SK-N-SH treated with all-trans-retinoic acid at 6 μM for 48 hours (cell line): ENCODE data around the gene SMARCAL1.
A peak's percentile ranks its signal among the peaks of the same experiment; 100 is the strongest.

Source experiments
- ATAC-seq: fragments of 200-7000 bp; cut with Tn5 transposase; 3 replicates; pipeline ENCODE4 v1.9.1; 2020; ENCODE audit warnings: mild to moderate bottlenecking, moderate library complexity
- ARNTL ChIP-seq: fragments of 450-650 bp; formaldehyde crosslinking; IDR thresholded peaks from 2 replicates; pipeline ENCODE4 v1.5.0; 2020; ENCODE audit warnings: low read depth, mild to moderate bottlenecking, moderate library complexity, borderline replicate concordance
- BACH2 ChIP-seq: fragments of 250-450 bp; sonication (Bioruptor Pico); IDR thresholded peaks from 2 replicates; pipeline ENCODE4 v1.9.0; 2021; ENCODE audit warnings: mild to moderate bottlenecking, borderline replicate concordance
- CSDC2 ChIP-seq: fragments of 250-450 bp; sonication (Bioruptor Pico); IDR thresholded peaks from 2 replicates; pipeline ENCODE4 v1.5.0; 2020; ENCODE audit warnings: mild to moderate bottlenecking, moderate library complexity
- ESRRG ChIP-seq: fragments of 250-450 bp; sonication (Bioruptor Pico); IDR thresholded peaks from 2 replicates; pipeline ENCODE4 v1.6.1; 2021; ENCODE audit warnings: mild to moderate bottlenecking
- GLIS3 ChIP-seq: fragments of 250-450 bp; sonication (Bioruptor Pico); IDR thresholded peaks from 2 replicates; pipeline ENCODE4 v1.5.0; 2020; ENCODE audit warnings: mild to moderate bottlenecking, moderate library complexity
- ISL1 ChIP-seq: fragments of 250-450 bp; sonication (Bioruptor Pico); IDR thresholded peaks from 2 replicates; pipeline ENCODE4 v2.1.2; 2022; ENCODE audit warnings: mild to moderate bottlenecking, moderate library complexity
- OSR1 ChIP-seq: fragments of 250-450 bp; sonication (Bioruptor Pico); IDR thresholded peaks from 2 replicates; pipeline ENCODE4 v1.8.0; 2022; ENCODE audit warnings: moderate library complexity, mild to moderate bottlenecking, inconsistent platforms
- PPARA ChIP-seq: fragments of 250-450 bp; sonication (Bioruptor Pico); IDR thresholded peaks from 2 replicates; pipeline ENCODE4 v1.5.0; 2020; ENCODE audit warnings: mild to moderate bottlenecking, borderline replicate concordance
- RARB ChIP-seq: fragments of 250-450 bp; sonication (Bioruptor Pico); IDR thresholded peaks from 2 replicates; pipeline ENCODE4 v1.8.0; 2021; ENCODE audit warnings: mild to moderate bottlenecking, moderate library complexity
- SNAI2 ChIP-seq: fragments of 250-450 bp; sonication (Bioruptor Pico); IDR thresholded peaks from 2 replicates; pipeline ENCODE4 v1.5.0; 2020; ENCODE audit warnings: mild to moderate bottlenecking, moderate library complexity
- TCF4 ChIP-seq: fragments of 250-450 bp; sonication (Bioruptor Pico); IDR thresholded peaks from 2 replicates; pipeline ENCODE4 v1.8.0; 2021; ENCODE audit warnings: mild to moderate bottlenecking, moderate library complexity, borderline replicate concordance
- TOX ChIP-seq: fragments of 250-450 bp; sonication (Bioruptor Pico); IDR thresholded peaks from 2 replicates; pipeline ENCODE4 v1.8.0; 2021; ENCODE audit warnings: mild to moderate bottlenecking, moderate library complexity, borderline replicate concordance
- ZC3H10 ChIP-seq: fragments of 250-450 bp; sonication (Bioruptor Pico); IDR thresholded peaks from 2 replicates; pipeline ENCODE4 v1.5.1; 2021; ENCODE audit warnings: mild to moderate bottlenecking, moderate library complexity
- ZFP30 ChIP-seq: fragments of 450-650 bp; formaldehyde crosslinking; IDR thresholded peaks from 2 replicates; pipeline ENCODE4 v1.5.0; 2022; ENCODE audit warnings: mild to moderate bottlenecking, moderate library complexity
- ZNF70 ChIP-seq: fragments of 450-650 bp; formaldehyde crosslinking; IDR thresholded peaks from 2 replicates; pipeline ENCODE4 v1.5.0; 2020; ENCODE audit warnings: mild to moderate bottlenecking, moderate library complexity
- ZNF8 ChIP-seq: fragments of 450-650 bp; formaldehyde crosslinking; IDR thresholded peaks from 2 replicates; pipeline ENCODE4 v1.5.0; 2020; ENCODE audit warnings: mild to moderate bottlenecking, moderate library complexity
- TF ChIP-seq, protein P1 (sequence below): fragments of 250-450 bp; sonication (Bioruptor Pico); IDR thresholded peaks from 2 replicates; pipeline ENCODE4 v1.5.1; 2020; ENCODE audit warnings: low read depth, mild to moderate bottlenecking, moderate library complexity
- TF ChIP-seq, protein P2 (sequence below): fragments of 250-450 bp; sonication (Bioruptor Pico); IDR thresholded peaks from 2 replicates; pipeline ENCODE4 v1.5.0; 2020; ENCODE audit warnings: mild to moderate bottlenecking, moderate library complexity
- TF ChIP-seq, protein P3 (sequence below): fragments of 250-450 bp; sonication (Bioruptor Pico); IDR thresholded peaks from 2 replicates; pipeline ENCODE4 v1.8.0; 2021; ENCODE audit warnings: low read depth, mild to moderate bottlenecking, moderate library complexity, borderline replicate concordance
- TF ChIP-seq, protein P4 (sequence below): fragments of 250-450 bp; sonication (Bioruptor Pico); IDR thresholded peaks from 2 replicates; pipeline ENCODE4 v1.5.1; 2021; ENCODE audit warnings: mild to moderate bottlenecking, moderate library complexity

Gene SMARCAL1

DNA sequence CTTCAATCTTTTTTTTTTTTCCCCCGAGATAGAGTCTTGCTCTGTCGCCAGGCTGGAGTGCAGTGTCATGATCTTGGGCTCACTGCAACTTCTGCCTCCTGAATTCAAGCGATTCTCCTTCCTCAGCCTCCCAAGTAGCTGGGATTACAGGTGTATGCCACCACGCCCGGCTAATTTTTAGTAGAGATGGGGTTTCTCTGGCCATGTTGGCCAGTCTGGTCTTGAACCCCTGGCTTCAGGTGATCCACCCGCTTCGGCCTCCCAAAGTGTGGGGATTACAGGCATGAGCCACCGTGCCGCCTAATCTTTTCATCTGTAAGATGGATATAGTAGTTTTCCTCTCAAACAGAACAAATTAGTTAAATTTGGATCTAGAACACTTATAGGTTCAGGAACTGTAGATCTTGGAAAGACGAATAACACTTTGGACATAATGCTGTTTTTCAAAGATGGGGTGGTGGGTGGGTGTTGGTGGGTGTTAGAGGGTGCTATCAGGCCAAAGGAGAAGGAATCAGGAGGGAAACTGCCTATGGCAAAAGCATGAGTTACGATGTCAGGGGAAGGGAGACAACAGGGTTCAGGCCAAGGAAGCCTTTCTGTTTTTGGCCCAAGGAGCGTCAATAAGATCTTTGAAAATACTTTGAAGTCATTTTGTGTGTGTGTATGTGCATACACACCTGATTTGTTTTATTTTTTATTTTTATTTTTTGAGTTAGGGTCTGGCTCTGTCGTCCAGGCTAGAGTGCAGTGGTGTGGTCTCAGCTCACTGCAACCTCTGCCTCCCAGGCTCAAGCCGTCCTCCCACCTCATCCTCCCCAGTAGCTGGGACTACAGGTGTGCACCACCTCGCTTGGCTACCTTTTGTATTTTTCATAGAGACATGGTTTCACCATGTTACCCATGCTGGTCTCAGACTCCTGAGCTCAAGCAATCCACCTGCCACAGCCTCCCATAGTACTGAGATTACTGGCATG is 93.1 kb downstream of the SMARCAL1 start:
- TF ChIP-seq PPARA (no peak), GLIS3 (CRISPR knock-in tag) (no peak)
- ATAC-seq = peak; percentile 3; the same call in 2 of the 3 replicates

DNA sequence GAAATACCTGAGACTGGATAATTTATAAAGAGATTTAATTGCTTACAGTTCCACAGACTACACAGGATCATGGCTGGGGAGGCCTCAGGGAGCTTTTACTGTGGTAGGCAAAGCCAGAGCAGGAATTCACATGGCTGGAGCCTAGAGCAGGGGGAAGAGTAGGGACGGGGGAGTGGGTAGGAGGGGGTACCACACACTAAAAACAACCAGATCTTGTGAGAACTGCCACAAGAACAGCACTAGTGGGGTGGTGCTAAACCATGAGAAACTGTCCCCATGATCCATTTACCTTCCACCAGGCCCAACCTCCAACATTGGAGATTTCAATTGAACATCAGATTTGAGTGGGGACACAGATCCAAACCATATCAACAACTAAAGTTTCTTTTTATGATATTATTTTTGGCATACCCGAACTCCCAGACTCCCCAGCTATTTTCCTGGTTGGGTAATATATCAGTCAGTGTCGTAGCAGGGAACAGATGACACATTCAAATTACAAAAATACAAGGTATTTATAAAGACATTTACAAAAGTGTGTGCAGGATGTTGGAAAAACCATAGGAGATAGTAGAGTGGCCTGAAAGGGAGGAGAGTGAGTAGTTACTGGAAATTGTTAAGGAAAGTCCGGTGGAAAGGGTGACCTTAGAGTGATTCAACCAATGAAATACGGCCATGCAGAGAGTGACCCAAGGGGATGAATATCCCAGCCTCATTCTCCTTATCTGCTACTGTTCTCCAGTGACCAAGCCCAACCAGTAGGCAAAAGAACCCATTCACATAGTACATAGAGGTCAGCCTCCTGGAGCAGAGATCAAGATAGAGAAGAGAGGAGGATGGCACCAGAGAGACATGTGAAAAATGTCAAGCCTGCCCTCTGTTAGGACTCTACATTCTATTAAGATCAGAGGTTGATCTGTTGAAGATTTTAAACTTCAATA is 95.2 kb downstream of the SMARCAL1 start:
- ATAC-seq = peak; percentile 20
- TF ChIP-seq CSDC2 (CRISPR knock-in tag) = no peak
- TF ChIP-seq PPARA = no peak
- TF ChIP-seq ZFP30 (CRISPR knock-in tag) = no peak
- no peak for TF ChIP-seq ARNTL
- no peak for TF ChIP-seq BACH2 (CRISPR knock-in tag)
- TF ChIP-seq ZNF8 (CRISPR knock-in tag) = no peak
- no peak for TF ChIP-seq RARB (CRISPR knock-in tag)
- no peak for TF ChIP-seq OSR1 (CRISPR knock-in tag)
- TF ChIP-seq, protein P1, sequence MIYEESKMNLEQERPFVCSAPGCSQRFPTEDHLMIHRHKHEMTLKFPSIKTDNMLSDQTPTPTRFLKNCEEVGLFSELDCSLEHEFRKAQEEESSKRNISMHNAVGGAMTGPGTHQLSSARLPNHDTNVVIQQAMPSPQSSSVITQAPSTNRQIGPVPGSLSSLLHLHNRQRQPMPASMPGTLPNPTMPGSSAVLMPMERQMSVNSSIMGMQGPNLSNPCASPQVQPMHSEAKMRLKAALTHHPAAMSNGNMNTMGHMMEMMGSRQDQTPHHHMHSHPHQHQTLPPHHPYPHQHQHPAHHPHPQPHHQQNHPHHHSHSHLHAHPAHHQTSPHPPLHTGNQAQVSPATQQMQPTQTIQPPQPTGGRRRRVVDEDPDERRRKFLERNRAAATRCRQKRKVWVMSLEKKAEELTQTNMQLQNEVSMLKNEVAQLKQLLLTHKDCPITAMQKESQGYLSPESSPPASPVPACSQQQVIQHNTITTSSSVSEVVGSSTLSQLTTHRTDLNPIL = no peak

DNA sequence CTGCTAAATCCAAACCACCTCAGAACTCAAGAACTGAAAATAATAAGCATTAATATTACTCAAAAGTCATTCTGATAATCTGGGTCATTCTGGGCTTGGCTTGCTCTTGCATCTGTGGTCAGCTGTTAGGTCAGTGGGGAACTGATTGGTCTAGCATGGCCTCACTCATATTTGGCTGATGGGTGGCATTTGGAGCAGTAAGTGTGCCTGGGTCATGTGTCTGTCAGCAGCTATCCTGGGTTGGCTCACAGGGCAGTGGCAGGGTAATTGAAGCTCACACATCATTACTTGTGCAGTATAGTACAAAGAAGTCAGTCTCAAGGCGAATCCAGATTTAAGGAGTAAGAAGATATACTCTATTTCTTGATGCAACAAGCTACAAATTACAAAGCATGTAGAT is 95.9 kb downstream of the SMARCAL1 start:
- peak; percentile 3 for ATAC-seq
- TF ChIP-seq, protein P1 = no peak
- no peak for TF ChIP-seq TCF4 (CRISPR knock-in tag)
- no peak for TF ChIP-seq GLIS3 (CRISPR knock-in tag)
- TF ChIP-seq, protein P2, sequence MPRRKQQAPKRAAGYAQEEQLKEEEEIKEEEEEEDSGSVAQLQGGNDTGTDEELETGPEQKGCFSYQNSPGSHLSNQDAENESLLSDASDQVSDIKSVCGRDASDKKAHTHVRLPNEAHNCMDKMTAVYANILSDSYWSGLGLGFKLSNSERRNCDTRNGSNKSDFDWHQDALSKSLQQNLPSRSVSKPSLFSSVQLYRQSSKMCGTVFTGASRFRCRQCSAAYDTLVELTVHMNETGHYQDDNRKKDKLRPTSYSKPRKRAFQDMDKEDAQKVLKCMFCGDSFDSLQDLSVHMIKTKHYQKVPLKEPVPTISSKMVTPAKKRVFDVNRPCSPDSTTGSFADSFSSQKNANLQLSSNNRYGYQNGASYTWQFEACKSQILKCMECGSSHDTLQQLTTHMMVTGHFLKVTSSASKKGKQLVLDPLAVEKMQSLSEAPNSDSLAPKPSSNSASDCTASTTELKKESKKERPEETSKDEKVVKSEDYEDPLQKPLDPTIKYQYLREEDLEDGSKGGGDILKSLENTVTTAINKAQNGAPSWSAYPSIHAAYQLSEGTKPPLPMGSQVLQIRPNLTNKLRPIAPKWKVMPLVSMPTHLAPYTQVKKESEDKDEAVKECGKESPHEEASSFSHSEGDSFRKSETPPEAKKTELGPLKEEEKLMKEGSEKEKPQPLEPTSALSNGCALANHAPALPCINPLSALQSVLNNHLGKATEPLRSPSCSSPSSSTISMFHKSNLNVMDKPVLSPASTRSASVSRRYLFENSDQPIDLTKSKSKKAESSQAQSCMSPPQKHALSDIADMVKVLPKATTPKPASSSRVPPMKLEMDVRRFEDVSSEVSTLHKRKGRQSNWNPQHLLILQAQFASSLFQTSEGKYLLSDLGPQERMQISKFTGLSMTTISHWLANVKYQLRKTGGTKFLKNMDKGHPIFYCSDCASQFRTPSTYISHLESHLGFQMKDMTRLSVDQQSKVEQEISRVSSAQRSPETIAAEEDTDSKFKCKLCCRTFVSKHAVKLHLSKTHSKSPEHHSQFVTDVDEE = no peak
- TF ChIP-seq ARNTL = no peak
- TF ChIP-seq, protein P3, sequence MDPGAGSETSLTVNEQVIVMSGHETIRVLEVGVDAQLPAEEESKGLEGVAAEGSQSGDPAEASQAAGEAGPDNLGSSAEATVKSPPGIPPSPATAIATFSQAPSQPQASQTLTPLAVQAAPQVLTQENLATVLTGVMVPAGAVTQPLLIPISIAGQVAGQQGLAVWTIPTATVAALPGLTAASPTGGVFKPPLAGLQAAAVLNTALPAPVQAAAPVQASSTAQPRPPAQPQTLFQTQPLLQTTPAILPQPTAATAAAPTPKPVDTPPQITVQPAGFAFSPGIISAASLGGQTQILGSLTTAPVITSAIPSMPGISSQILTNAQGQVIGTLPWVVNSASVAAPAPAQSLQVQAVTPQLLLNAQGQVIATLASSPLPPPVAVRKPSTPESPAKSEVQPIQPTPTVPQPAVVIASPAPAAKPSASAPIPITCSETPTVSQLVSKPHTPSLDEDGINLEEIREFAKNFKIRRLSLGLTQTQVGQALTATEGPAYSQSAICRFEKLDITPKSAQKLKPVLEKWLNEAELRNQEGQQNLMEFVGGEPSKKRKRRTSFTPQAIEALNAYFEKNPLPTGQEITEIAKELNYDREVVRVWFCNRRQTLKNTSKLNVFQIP = no peak
- TF ChIP-seq ZNF8 (CRISPR knock-in tag) = no peak
- TF ChIP-seq PPARA = no peak
- TF ChIP-seq ESRRG (CRISPR knock-in tag) = no peak
- TF ChIP-seq, protein P4, sequence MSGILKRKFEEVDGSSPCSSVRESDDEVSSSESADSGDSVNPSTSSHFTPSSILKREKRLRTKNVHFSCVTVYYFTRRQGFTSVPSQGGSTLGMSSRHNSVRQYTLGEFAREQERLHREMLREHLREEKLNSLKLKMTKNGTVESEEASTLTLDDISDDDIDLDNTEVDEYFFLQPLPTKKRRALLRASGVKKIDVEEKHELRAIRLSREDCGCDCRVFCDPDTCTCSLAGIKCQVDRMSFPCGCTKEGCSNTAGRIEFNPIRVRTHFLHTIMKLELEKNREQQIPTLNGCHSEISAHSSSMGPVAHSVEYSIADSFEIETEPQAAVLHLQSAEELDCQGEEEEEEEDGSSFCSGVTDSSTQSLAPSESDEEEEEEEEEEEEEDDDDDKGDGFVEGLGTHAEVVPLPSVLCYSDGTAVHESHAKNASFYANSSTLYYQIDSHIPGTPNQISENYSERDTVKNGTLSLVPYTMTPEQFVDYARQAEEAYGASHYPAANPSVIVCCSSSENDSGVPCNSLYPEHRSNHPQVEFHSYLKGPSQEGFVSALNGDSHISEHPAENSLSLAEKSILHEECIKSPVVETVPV (CRISPR knock-in tag) = no peak
- TF ChIP-seq SNAI2 (CRISPR knock-in tag) = no peak
- no peak for TF ChIP-seq TOX (CRISPR knock-in tag)
- TF ChIP-seq ZNF70 (CRISPR knock-in tag) = no peak
- no peak for TF ChIP-seq OSR1 (CRISPR knock-in tag)
- TF ChIP-seq RARB (CRISPR knock-in tag) = no peak
- no peak for TF ChIP-seq ISL1 (CRISPR knock-in tag)
- no peak for TF ChIP-seq CSDC2 (CRISPR knock-in tag)
- no peak for TF ChIP-seq BACH2 (CRISPR knock-in tag)
- no peak for TF ChIP-seq ZC3H10 (CRISPR knock-in tag)
- TF ChIP-seq ZFP30 (CRISPR knock-in tag) = no peak
